Esophagus muscularis mucosa (tissue), 4 donors: ENCODE results near the gene RPS27. TPM values are rescaled to one million over a fixed set of nuclear protein-coding genes. Genes with fewer than 3 reads are reported as not detected.
A peak's percentile ranks its signal among the peaks of the same experiment; 100 is the strongest.

Experiments
- DNase-seq: peaks from one replicate; pipeline ENCODE4 v3.0.0-alpha.2; 2017; ENCODE audit errors: extremely low spot score
- H3K27ac ChIP-seq, 4 donors: fragments of 200-600 bp; sonication (generic); replicated peaks in 1 of 4; 1 replicate in 3 of 4; 2 replicates in 1 of 4; pipeline ENCODE4 v1.5.1; 2016 to 2019; ENCODE audit warnings: mild to moderate bottlenecking in 1 of 4
- H3K27me3 ChIP-seq, 4 donors: fragments of 200-600 bp; sonication (generic); one replicate each; pipeline versions ENCODE4 v1.5.1 to v1.6.0; 2016 to 2019
- H3K36me3 ChIP-seq, 4 donors: fragments of 200-600 bp; sonication (generic); one replicate each; pipeline ENCODE4 v1.5.1; 2016 to 2019
- H3K4me1 ChIP-seq, 4 donors: fragments of 200-600 bp; sonication (generic); one replicate each; pipeline ENCODE4 v1.5.1; 2016 to 2019
- H3K4me3 ChIP-seq, 4 donors: fragments of 200-600 bp; sonication (generic); 1 replicate in 2 of 4; 2 replicates in 2 of 4; pipeline ENCODE4 v1.5.1; 2016 to 2019; ENCODE audit warnings: mild to moderate bottlenecking in 4 of 4, moderate library complexity in 1 of 4
- H3K9me3 ChIP-seq, 4 donors: fragments of 200-600 bp; sonication (generic); 1 replicate in 3 of 4; 2 replicates in 1 of 4; pipeline ENCODE4 v1.5.1; 2016 to 2019
- EP300 ChIP-seq: sonication (generic); formaldehyde crosslinking; IDR thresholded peaks from one replicate; pipeline ENCODE4 v1.6.1; 2017; ENCODE audit warnings: antibody characterized with exemption
- POLR2A ChIP-seq: fragments of 450-650 bp; IDR thresholded peaks from one replicate; pipeline ENCODE4 v1.6.1; 2017; ENCODE audit warnings: antibody characterized with exemption, moderate library complexity, mild to moderate bottlenecking, low read depth
- POLR2AphosphoS5 ChIP-seq, 2 donors: sonication (generic); formaldehyde crosslinking; IDR thresholded peaks; one replicate each; pipeline ENCODE4 v1.6.1; 2017; ENCODE audit warnings: antibody characterized with exemption in 2 of 2
- WGBS: methylation state at CpG from one replicate; pipeline ENCODE4 v1.1.5; 2018; 5-methylcytosine and 5-hydroxymethylcytosine counted together
- intact Hi-C: fragments of 100-400 bp; cut with DNase I; formaldehyde crosslinking; loops from one replicate; pipeline ENCODE4 v1.15.1; 2023
- total RNA-seq, 4 donors: library from RNA; depleted of rRNA; stranded (reverse); fragments of >200 nt; gene quantifications; one replicate each; pipeline versions ENCODE4 v1.1.0 to v1.2.1, GENCODE V29; 2016
- TF ChIP-seq, protein P1 (sequence below), 3 experiments: fragments of 200-600 bp in 2 of 3; fragments of 450-650 bp in 1 of 3; sonication (generic) in 2 of 3; IDR thresholded peaks; one replicate each; pipeline ENCODE4 v1.5.1; 2017 to 2019; ENCODE audit warnings: antibody characterized with exemption in 3 of 3, mild to moderate bottlenecking in 2 of 3, moderate library complexity in 1 of 3

Gene RPS27
- total RNA-seq, 4 donors from 2014 or later, result 1,242 to 3,317 (median 2,693) TPM

DNA sequence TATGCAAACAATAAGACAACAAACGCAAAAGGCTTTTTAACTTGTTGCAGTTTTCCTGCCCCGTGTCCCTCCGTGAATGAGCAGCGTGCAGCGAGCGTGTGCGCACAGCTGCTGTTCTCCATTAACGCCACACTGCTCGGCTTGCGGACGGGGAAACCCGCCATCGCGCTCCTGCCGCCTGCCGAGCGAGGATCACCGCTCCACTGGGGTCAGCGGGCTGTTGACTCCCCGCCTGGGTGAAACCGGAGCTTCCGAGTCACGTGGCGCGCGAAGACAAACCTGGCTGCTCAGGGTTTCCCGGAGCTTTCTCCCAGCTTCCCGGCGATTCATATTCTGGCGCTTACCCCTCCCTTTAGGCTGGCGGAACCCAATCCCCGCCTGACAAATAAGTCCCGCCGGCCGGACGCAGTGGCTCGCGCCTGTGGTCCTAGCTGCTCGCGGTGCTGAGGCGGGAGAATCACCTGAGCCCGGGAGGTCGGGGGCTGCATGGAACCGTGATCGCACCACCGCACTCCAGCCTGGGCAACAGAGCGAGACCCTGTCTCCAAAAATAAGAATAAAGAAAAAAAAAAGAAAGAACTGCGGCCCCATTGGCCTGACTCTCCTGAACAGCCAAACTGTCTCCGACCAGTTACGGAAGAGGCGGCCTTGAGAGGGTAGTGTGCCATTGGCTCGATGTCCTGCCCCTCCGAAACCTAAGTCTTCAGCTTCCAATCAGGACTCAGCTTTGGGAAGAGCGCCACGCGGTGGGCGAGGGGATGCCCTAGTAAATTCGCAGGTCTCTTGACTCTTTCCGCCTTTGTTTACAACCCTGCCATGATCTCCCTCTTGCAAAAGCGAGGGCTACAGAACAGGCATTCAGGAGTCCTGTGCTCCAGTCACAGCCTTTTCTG lies 23.2 kb upstream of the RPS27 start, which contains the start of gene CREB3L4:
Gene CREB3L4, plus strand, starts transcription at position 796 of the 893 bp plus-strand sequence. CDS start 624 bp downstream, outside the sequence.
- H3K4me3 ChIP-seq, result peak within 1 kb of the TSS; percentile 57 to 69 (median 66)
- 0% methylated on average over 34 of the region's 60 CpGs for WGBS
- intact Hi-C loops, result no loop called here
- peaks cover 28 to 51% (median 48%) of the 10 kb centered on the region in 4 donors for H3K4me1 ChIP-seq
- H3K9me3 ChIP-seq, result no peaks in the 10 kb centered on the region
- H3K27ac ChIP-seq, result peak within 1 kb of the TSS; percentile 89 to 92 (median 90)
- H3K36me3 ChIP-seq, result no peaks in the 10 kb centered on the region
- TF ChIP-seq, protein P1, sequence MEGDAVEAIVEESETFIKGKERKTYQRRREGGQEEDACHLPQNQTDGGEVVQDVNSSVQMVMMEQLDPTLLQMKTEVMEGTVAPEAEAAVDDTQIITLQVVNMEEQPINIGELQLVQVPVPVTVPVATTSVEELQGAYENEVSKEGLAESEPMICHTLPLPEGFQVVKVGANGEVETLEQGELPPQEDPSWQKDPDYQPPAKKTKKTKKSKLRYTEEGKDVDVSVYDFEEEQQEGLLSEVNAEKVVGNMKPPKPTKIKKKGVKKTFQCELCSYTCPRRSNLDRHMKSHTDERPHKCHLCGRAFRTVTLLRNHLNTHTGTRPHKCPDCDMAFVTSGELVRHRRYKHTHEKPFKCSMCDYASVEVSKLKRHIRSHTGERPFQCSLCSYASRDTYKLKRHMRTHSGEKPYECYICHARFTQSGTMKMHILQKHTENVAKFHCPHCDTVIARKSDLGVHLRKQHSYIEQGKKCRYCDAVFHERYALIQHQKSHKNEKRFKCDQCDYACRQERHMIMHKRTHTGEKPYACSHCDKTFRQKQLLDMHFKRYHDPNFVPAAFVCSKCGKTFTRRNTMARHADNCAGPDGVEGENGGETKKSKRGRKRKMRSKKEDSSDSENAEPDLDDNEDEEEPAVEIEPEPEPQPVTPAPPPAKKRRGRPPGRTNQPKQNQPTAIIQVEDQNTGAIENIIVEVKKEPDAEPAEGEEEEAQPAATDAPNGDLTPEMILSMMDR (IDR thresholded peaks at IDR 0.05), result peak; percentile 31 to 49 (median 37)
- TF ChIP-seq POLR2AphosphoS5 (IDR thresholded peaks at IDR 0.05) (peak; percentile 94 to 95), POLR2A (no peak), EP300 (no peak)
- DNase-seq, result peak; percentile 98
- H3K27me3 ChIP-seq, result no peaks in the 10 kb centered on the region

DNA sequence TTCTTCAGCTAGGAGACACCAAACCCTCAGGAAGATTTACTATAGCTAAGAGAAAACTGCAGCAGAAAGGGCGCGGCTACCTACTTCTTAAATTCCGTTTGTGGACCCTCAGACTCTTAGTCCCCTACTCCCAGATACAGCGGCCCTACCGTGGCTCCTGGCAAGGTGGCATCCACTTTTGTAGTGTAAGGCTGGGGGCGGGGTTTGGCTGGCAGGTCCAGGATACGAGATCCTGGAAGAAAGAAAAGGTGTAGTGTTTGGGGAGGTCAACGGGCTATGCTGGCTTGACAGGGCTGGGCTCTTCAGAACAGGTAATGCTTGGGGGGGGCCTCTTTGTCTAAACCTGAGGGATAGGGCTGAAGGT lies 22.6 kb upstream of the RPS27 start:
- intact Hi-C loops, result no loop called here
- WGBS, result 0% methylated on average over 7 of the region's 8 CpGs

DNA sequence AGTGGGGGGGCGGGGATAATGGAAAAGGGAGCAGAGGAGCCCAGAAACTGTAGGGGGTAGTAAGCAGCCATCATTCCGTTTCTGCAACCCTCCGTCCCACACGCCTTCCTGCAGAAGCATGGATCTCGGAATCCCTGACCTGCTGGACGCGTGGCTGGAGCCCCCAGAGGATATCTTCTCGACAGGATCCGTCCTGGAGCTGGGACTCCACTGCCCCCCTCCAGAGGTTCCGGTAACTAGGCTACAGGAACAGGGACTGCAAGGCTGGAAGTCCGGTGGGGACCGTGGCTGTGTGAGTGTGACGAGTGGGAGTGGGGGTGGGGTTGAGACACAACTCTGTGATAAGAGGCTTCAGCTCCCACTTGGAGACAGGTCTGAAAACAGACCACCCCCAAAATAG lies 22.2 kb upstream of the RPS27 start:
- H3K9me3 ChIP-seq, result no peaks in the 10 kb centered on the region
- peaks cover 22 to 44% (median 42%) of the 10 kb centered on the region in 4 donors for H3K4me1 ChIP-seq
- peak overlapping the region in 3 of 4 donors; percentile 89 to 92 (median 90) for H3K27ac ChIP-seq
- WGBS, result 7% methylated on average over 12 of the region's 13 CpGs
- intact Hi-C loops, result no loop called here
- no peaks in the 10 kb centered on the region for H3K27me3 ChIP-seq
- peak overlapping the region; percentile 57 to 69 (median 66) for H3K4me3 ChIP-seq
- peaks cover 0 to 7% (median 6%) of the 10 kb centered on the region in 4 donors for H3K36me3 ChIP-seq
- DNase-seq, result no peak
- TF ChIP-seq POLR2AphosphoS5 (IDR thresholded peaks at IDR 0.05) (no peak), EP300 (no peak), POLR2A (no peak)
- TF ChIP-seq, protein P1 (IDR thresholded peaks at IDR 0.05), result no peak

More for the DNA sequence above, 22.6 kb upstream of the RPS27 start:
- peaks cover 22 to 45% (median 43%) of the 10 kb centered on the region in 4 donors for H3K4me1 ChIP-seq
- no peak for DNase-seq
- TF ChIP-seq POLR2A (no peak), EP300 (no peak), POLR2AphosphoS5 (IDR thresholded peaks at IDR 0.05) (no peak)
- TF ChIP-seq, protein P1 (IDR thresholded peaks at IDR 0.05), result no peak
- no peaks in the 10 kb centered on the region for H3K9me3 ChIP-seq
- no peaks in the 10 kb centered on the region for H3K27me3 ChIP-seq
- H3K36me3 ChIP-seq, result peaks cover 0 to 3% (median 2%) of the 10 kb centered on the region in 4 donors
- H3K4me3 ChIP-seq, result peak overlapping the region; percentile 57 to 69 (median 66)
- peak overlapping the region; percentile 89 to 92 (median 90) for H3K27ac ChIP-seq

DNA sequence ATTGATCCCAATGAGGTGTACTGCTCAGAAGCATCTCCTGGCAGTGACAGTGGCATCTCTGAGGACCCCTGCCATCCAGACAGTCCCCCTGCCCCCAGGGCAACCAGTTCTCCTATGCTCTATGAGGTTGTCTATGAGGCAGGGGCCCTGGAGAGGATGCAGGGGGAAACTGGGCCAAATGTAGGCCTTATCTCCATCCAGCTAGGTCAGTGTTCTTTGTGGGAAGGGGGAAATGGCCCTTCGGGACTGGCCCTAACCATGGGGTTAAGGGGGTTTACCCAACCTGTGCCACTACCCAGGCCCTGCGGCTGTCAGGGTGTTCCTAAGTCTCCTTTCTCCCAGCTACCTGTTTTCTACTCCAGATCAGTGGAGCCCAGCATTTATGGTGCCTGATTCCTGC lies 21.6 kb upstream of the RPS27 start:
- Histone ChIP-seq H3K4me3 (no peak overlapping the region), H3K27ac (no peak overlapping the region), H3K9me3 (no peaks in the 10 kb centered on the region), H3K27me3 (no peaks in the 10 kb centered on the region), H3K36me3 (peaks cover 5 to 12% (median 11%) of the 10 kb centered on the region in 4 donors), H3K4me1 (peaks cover 22 to 41% (median 39%) of the 10 kb centered on the region in 4 donors)
- DNase-seq, result no peak
- no peak for TF ChIP-seq POLR2A
- TF ChIP-seq, protein P1 (IDR thresholded peaks at IDR 0.05), result no peak
- TF ChIP-seq EP300, result no peak
- no peak for TF ChIP-seq POLR2AphosphoS5 (IDR thresholded peaks at IDR 0.05)
- intact Hi-C loops, result no loop called here
- WGBS, result 94% methylated on average over 2 of the region's 2 CpGs
